Neural progenitor cell (in vitro differentiated cells): ENCODE data around the gene JADE2. TPM values are rescaled to one million over a fixed set of nuclear protein-coding genes. Genes with fewer than 3 reads are reported as not detected.

Source experiments
- DNase-seq: peaks from one replicate; pipeline ENCODE4 v3.0.0-alpha.2; 2016; ENCODE audit warnings: low spot score
- H2AFZ ChIP-seq: fragments of 200-600 bp; sonication (generic); replicated peaks from 2 replicates; pipeline ENCODE4 v1.6.1; 2016; ENCODE audit warnings: antibody characterized with exemption
- H3F3A ChIP-seq: fragments of 200-600 bp; sonication (generic); 2 replicates; pipeline ENCODE4 v1.6.1; 2016; ENCODE audit warnings: antibody characterized with exemption, low read depth
- H3K27ac ChIP-seq: fragments of 200-600 bp; sonication (generic); 2 replicates; pipeline ENCODE4 v1.5.1; 2016; ENCODE audit warnings: mild to moderate bottlenecking
- H3K27me3 ChIP-seq: fragments of 200-600 bp; sonication (generic); 2 replicates; pipeline ENCODE4 v1.6.1; 2016; ENCODE audit warnings: mild to moderate bottlenecking, moderate library complexity
- H3K36me3 ChIP-seq: fragments of 200-600 bp; sonication (generic); 2 replicates; pipeline ENCODE4 v1.5.1; 2016
- H3K4me1 ChIP-seq: fragments of 200-600 bp; sonication (generic); 2 replicates; pipeline ENCODE4 v1.6.1; 2016; ENCODE audit warnings: mixed run types
- H3K4me2 ChIP-seq: fragments of 200-600 bp; sonication (generic); 2 replicates; pipeline ENCODE4 v1.6.1; 2016
- H3K4me3 ChIP-seq: fragments of 200-600 bp; sonication (generic); 2 replicates; pipeline ENCODE4 v1.5.1; 2016
- H3K79me2 ChIP-seq: fragments of 200-600 bp; sonication (generic); 2 replicates; pipeline ENCODE4 v1.6.1; 2016; ENCODE audit warnings: low read depth
- H3K9ac ChIP-seq: fragments of 200-600 bp; sonication (generic); 2 replicates; pipeline ENCODE4 v1.6.1; 2016
- H3K9me3 ChIP-seq: fragments of 200-600 bp; sonication (generic); 2 replicates; pipeline ENCODE4 v1.5.1; 2016; ENCODE audit warnings: low read depth
- H4K20me1 ChIP-seq: fragments of 200-600 bp; sonication (generic); 2 replicates; pipeline ENCODE4 v1.6.1; 2016; ENCODE audit warnings: low read depth
- H3K27ac Mint-ChIP-seq: 3 replicates; pipeline ENCODE4 v1.8.0; 2021; ENCODE audit warnings: mixed read lengths
- H3K27me3 Mint-ChIP-seq: 2 replicates; pipeline ENCODE4 v1.8.0; 2022; ENCODE audit warnings: low read depth, mild to moderate bottlenecking, inconsistent platforms, moderate library complexity, mixed read lengths; ENCODE audit not compliant: insufficient read depth
- H3K36me3 Mint-ChIP-seq: 3 replicates; pipeline ENCODE4 v1.8.0; 2021; ENCODE audit warnings: mixed read lengths
- H3K4me1 Mint-ChIP-seq: 3 replicates; pipeline ENCODE4 v1.8.0; 2021; ENCODE audit warnings: mixed read lengths
- H3K4me3 Mint-ChIP-seq: 3 replicates; pipeline ENCODE4 v1.8.0; 2021; ENCODE audit warnings: mild to moderate bottlenecking, moderate library complexity, mixed read lengths
- H3K9me3 Mint-ChIP-seq: 3 replicates; pipeline ENCODE4 v1.8.0; 2020; ENCODE audit warnings: mixed read lengths
- CTCF ChIP-seq: fragments of 200-600 bp; sonication (generic); IDR thresholded peaks from 2 replicates; pipeline ENCODE4 v1.5.1; 2017; ENCODE audit warnings: antibody characterized with exemption, mild to moderate bottlenecking
- EZH2 ChIP-seq: fragments of 200-600 bp; sonication (generic); IDR thresholded peaks from 2 replicates; pipeline ENCODE4 v1.6.1; 2017; ENCODE audit warnings: antibody characterized with exemption, mild to moderate bottlenecking, moderate library complexity
- EZH2phosphoT487 ChIP-seq: fragments of 200-600 bp; sonication (generic); IDR thresholded peaks from 2 replicates; pipeline ENCODE4 v1.6.1; 2017; ENCODE audit warnings: antibody characterized with exemption
- total RNA-seq: library from RNA; depleted of rRNA; stranded (reverse); fragments of >200 nt; gene quantifications from 2 replicates; pipeline ENCODE4 v1.2.3, GENCODE V29; 2015; ENCODE audit warnings: low replicate concordance

The JADE2 gene
- total RNA-seq, 1 donor from 2014 or later: 1.7 TPM

- H3F3A ChIP-seq: peaks cover 22% of the 10 kb centered on the region
- no peak overlapping the region for H3K4me2 ChIP-seq
- Mint-ChIP-seq H3K4me1 (peaks cover 10% of the 10 kb centered on the region), H3K36me3 (no peaks in the 10 kb centered on the region), H3K27me3 (peaks cover 8% of the 10 kb centered on the region), H3K4me3 (no peak overlapping the region), H3K9me3 (no peaks in the 10 kb centered on the region), H3K27ac (no peak overlapping the region)
- peaks cover 17% of the 10 kb centered on the region for H3K4me1 ChIP-seq
- no peak overlapping the region for H3K4me3 ChIP-seq
- H3K9ac ChIP-seq: no peak overlapping the region
- peaks cover 2% of the 10 kb centered on the region for H4K20me1 ChIP-seq
- no peaks in the 10 kb centered on the region for H3K9me3 ChIP-seq
- no peaks in the 10 kb centered on the region for H3K27me3 ChIP-seq
- no peak overlapping the region for H3K27ac ChIP-seq
- no peak for DNase-seq
- H2AFZ ChIP-seq: no peak overlapping the region
- no peak for TF ChIP-seq EZH2phosphoT487
- TF ChIP-seq CTCF: no peak
- TF ChIP-seq EZH2: no peak
- no peaks in the 10 kb centered on the region for H3K79me2 ChIP-seq
- H3K36me3 ChIP-seq: no peaks in the 10 kb centered on the region
Observed at GRCh38 chr5:134540747-134541733, 15.6 kb downstream of the JADE2 start.

- Mint-ChIP-seq H3K36me3 (no peaks in the 10 kb centered on the region), H3K4me3 (no peak overlapping the region), H3K27me3 (peaks cover 9% of the 10 kb centered on the region), H3K27ac (no peak overlapping the region), H3K9me3 (no peaks in the 10 kb centered on the region), H3K4me1 (peaks cover 10% of the 10 kb centered on the region)
- Histone ChIP-seq H3K4me2 (no peak overlapping the region), H3K9ac (no peak overlapping the region), H3K36me3 (no peaks in the 10 kb centered on the region), H3K27ac (no peak overlapping the region), H2AFZ (no peak overlapping the region), H4K20me1 (peaks cover 2% of the 10 kb centered on the region), H3K79me2 (no peaks in the 10 kb centered on the region), H3K4me1 (peaks cover 17% of the 10 kb centered on the region), H3K27me3 (no peaks in the 10 kb centered on the region), H3F3A (peaks cover 22% of the 10 kb centered on the region), H3K9me3 (no peaks in the 10 kb centered on the region), H3K4me3 (no peak overlapping the region)
- DNase-seq: peak; percentile 94
- TF ChIP-seq CTCF (no peak), EZH2phosphoT487 (no peak), EZH2 (no peak)
Observed at GRCh38 chr5:134541736-134542376, 16.4 kb downstream of the JADE2 start.

GRCh38 chr5:134543820-134544614 lies 18.5 kb downstream of the JADE2 start:
- Histone ChIP-seq H3F3A (peaks cover 15% of the 10 kb centered on the region), H3K4me1 (peaks cover 21% of the 10 kb centered on the region), H3K79me2 (no peaks in the 10 kb centered on the region), H4K20me1 (peaks cover 2% of the 10 kb centered on the region), H3K27ac (no peak overlapping the region), H3K9ac (no peak overlapping the region), H3K36me3 (no peaks in the 10 kb centered on the region), H3K27me3 (no peaks in the 10 kb centered on the region), H3K4me2 (no peak overlapping the region), H3K9me3 (no peaks in the 10 kb centered on the region), H2AFZ (no peak overlapping the region), H3K4me3 (no peak overlapping the region)
- Mint-ChIP-seq H3K27ac (no peak overlapping the region), H3K4me1 (peaks cover 16% of the 10 kb centered on the region), H3K4me3 (no peak overlapping the region), H3K27me3 (peaks cover 2% of the 10 kb centered on the region), H3K36me3 (no peaks in the 10 kb centered on the region), H3K9me3 (no peaks in the 10 kb centered on the region)
- TF ChIP-seq EZH2phosphoT487: no peak
- TF ChIP-seq CTCF: no peak
- TF ChIP-seq EZH2: no peak
- DNase-seq: no peak
